ENCODE measurements around the gene SPC25.
"Not testable (repeated sequence)": the region's sequence is repeated elsewhere in the genome, so short reads cannot be mapped to it uniquely, and the experiment has no call there.

SPC25 gene, protein sequence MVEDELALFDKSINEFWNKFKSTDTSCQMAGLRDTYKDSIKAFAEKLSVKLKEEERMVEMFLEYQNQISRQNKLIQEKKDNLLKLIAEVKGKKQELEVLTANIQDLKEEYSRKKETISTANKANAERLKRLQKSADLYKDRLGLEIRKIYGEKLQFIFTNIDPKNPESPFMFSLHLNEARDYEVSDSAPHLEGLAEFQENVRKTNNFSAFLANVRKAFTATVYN

DNA sequence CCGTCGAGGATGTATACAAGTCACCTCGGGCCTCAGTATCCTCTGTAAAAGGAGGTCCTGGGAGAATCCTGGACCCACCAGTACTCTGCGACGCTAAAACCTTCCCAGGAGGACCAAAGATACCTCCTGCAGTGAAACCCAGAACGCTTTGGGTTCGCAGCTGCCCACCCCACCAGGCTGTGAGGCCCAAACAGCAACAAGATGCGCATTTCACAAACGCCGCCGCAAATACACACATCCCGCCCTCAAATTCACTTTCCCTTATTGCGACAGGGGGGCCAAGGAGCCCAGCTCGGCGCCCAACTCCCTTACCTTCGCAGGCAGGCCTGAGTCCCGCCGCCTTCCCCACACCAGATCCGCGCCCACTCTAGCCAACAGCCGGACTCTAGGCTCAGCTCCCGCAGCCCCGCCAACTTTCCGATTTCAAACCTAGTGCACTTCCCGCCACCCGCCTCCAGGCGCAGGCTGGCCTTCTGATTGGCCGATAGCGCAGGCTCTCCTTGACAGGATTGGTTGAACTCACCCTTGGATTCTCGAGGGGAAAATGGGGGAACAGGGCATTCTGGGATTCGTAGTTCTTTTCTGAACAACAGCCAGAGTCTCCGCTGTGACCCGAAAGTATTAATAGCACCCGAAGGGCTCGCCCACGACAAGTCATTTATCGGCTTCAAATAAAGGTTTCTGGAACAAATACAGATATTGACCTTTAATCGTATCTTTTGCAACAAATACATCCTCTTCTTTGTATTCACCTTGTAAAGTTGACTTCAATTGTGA lies at the start of gene SPC25:
Gene SPC25 (minus strand): TSS at position 425 of the 777 bp plus-strand sequence. CDS start 911 bp downstream, outside the sequence.
- peak; percentile 70 for DNase-seq (ENCODE audit: low read depth)

- DNase-seq (ENCODE audit: low read depth): no peak
Measured at GRCh38 chr2:168939918-168940317, 49.7 kb upstream of the SPC25 start.

GRCh38 chr2:168939061-168939460 lies 48.8 kb upstream of the SPC25 start:
- no peak for DNase-seq (ENCODE audit: low read depth)

DNA sequence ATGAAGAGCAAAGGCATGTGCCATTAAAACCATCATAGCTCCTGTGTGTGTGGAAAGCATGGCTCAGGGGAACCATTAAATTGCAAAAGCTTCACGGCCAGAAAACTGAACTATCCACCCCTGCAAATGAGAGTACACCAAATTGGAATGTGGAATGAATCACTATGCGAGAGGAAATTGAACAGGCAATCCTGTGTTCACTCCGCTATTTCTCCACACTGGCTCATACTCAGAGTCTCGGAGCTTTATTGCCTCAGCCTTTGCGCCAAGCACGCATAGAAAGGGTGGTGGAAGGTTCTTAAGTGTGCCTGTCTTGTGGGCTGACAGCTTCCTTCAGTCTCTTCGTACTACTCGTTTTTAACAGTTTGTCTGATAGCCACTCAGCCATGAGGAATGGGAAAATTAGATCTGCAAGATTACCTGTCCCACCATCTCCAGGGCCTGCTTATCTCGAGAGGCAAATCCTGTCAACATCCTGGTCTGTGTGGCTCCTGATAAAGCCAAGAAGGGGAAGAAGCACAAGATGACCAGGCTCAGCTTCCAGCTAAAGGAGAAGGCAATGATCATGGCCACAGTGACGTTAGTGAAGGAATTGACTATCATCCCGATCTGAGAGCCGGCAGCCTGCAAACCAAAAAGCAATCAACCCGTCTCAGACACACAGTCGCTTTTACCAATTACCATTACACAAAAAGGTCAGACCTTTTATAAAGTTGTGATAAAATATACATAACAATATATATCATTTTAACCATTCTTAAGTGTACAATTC lies 45.8 kb upstream of the SPC25 start:
- no peak for DNase-seq (ENCODE audit: low read depth)

- no peak for DNase-seq (ENCODE audit: low read depth)
Measured at GRCh38 chr2:168934826-168935225, 44.6 kb upstream of the SPC25 start.

DNA sequence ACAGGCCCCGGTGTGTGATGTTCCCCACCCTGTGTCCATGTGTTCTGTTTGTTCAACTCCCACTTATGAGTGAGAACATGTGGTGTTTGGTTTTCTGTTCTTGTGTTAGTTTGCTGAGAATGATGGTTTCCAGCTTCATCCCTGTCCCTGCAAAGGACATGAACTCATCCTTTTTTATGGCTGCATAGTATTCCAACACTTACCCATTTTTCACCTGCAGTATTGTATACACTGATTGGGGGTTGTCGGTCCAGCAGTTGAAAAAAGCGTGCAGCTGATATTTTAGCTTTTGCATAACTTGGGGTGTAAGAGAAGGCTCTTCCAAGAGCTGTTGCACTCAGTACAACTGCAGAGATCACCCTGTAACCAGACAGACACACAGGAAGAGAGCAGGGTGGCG lies 41.9 kb upstream of the SPC25 start:
- DNase-seq (ENCODE audit: low read depth): not testable (repeated sequence)

DNA sequence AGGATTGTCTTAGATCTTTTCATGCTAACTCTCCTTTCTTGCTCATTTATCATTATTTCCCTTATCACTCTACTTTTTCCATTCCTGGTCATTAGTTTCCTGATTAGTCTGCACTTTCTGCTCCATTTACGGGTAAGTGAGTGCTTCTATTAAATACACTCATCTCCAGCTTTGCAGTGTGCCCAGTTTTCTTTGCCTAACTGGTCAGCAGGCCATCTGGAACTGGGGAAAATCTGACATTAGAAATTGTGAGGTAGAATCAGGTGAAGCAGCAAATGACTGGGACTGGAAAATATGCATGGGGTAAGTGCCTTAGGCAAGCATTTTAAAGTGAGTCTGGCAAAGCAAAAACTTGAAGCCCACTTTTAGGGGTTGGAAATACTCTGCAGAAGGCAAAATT lies 40.0 kb upstream of the SPC25 start:
- no peak for DNase-seq (ENCODE audit: low read depth)

DNA sequence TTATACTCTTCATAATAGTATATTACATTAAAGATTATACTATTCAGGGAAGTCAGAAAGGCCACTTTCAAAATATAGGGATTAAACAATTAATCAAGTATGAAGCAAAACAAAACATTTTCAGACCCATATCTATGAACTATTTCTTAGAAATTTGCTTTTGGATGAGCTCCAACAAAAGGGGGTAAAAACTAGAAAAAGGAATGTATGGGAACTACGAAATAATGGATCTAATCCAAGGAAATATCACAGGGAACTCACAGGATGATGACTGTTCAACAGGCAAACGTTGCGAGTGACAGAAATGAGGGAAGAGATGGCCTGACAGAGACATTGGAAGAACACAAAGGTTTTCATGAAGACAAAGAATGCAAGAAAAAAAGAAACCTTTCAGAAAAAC lies 38.8 kb upstream of the SPC25 start:
- no peak for DNase-seq (ENCODE audit: low read depth)

GRCh38 chr2:168928113-168928831 lies 38.0 kb upstream of the SPC25 start:
- DNase-seq (ENCODE audit: low read depth): no peak

GRCh38 chr2:168926621-168927386 lies 36.6 kb upstream of the SPC25 start:
- DNase-seq (ENCODE audit: low read depth): no peak

- DNase-seq (ENCODE audit: low read depth): no peak
Measured at GRCh38 chr2:168920504-168921157, 30.4 kb upstream of the SPC25 start.

GRCh38 chr2:168916331-168916675 lies 26.1 kb upstream of the SPC25 start:
- no peak for DNase-seq (ENCODE audit: low read depth)

- DNase-seq (ENCODE audit: low read depth): no peak
Measured at GRCh38 chr2:168915441-168916330, 25.5 kb upstream of the SPC25 start.

- DNase-seq (ENCODE audit: low read depth): no peak
Measured at GRCh38 chr2:168913495-168913894, 23.3 kb upstream of the SPC25 start.

GRCh38 chr2:168912901-168913369 lies 22.7 kb upstream of the SPC25 start:
- DNase-seq (ENCODE audit: low read depth): no peak

- no peak for DNase-seq (ENCODE audit: low read depth)
Measured at GRCh38 chr2:168912466-168912865, 22.2 kb upstream of the SPC25 start.

- no peak for DNase-seq (ENCODE audit: low read depth)
Measured at GRCh38 chr2:168910330-168910729, 20.1 kb upstream of the SPC25 start.

GRCh38 chr2:168907940-168908662 lies 17.9 kb upstream of the SPC25 start:
- no peak for DNase-seq (ENCODE audit: low read depth)

GRCh38 chr2:168904358-168904757 lies 14.1 kb upstream of the SPC25 start:
- no peak for DNase-seq (ENCODE audit: low read depth)

Data from activated T-helper 9 cell treated with anti-CD3 and anti-CD28 coated beads, Interleukin-2, amount 50 U/mL, for 16 hours (primary cell).